Adipose tissue (tissue), 3 donors: ENCODE measurements around the gene THSD4. TPM values are rescaled to one million over a fixed set of nuclear protein-coding genes. Genes with fewer than 3 reads are reported as not detected.

ENCODE experiments used
- H3K27ac ChIP-seq: one replicate; pipeline ENCODE4 v1.5.1; 2013; ENCODE audit warnings: low read depth, low read length
- WGBS, 3 donors: extraction: QIAGEN DNeasy Blood & Tissue Kit; methylation state at CpG; one replicate each; pipeline ENCODE4 v1.1.7; 2013; 5-methylcytosine and 5-hydroxymethylcytosine counted together
- polyA plus RNA-seq, 3 donors: library from polyadenylated mRNA; stranded (reverse); fragments of 200-250 nt; gene quantifications; one replicate each; pipeline ENCODE4 v1.2.3, GENCODE V29; 2013
- donor health status: healthy with polysubstance abuse.
- donor health status: Bipolar disorder and iron deficiency.
- donor health status: healthy.

The THSD4 gene
- polyA plus RNA-seq, 3 donors, result 1.6 to 3.1 (median 2.4) TPM

DNA sequence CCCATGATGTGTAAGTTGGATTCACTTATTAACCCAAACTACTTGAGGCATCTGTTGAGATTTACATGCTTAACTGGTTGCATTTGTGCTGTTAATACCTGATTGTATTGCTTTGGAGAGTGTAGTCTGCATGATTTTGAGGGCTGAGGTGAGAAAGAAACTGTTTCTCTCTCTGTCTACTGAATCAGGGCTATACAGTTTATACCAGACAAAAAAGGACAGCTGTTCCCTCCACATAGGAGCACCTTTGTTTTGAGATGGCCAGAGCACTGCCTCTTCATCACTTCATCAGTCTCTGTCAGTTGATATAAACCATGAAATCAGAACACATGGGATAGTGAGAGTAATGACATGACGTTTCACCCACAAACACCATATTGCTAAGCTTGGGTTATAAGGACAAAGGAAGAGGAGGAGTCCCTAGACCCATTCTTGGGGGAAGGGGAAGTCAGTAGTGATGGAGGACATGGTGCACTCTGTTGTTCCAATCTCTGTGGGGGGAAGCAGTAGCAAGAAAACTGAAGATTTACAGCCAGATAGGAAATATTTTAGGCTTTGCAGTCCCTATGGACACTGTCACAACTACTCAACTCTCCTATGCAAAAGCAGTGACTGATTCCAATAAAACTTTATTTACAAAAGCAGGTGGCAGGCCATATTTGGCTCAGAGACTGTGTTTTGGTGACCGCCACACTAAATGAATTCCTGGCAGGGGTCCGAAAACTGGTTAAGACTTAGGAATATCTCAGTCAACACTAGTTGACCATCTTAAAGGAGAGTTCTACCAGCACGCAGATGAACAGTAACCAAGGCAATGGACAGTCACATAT is 571.2 kb downstream of the THSD4 start:
- WGBS, 3 donors, result 79 to 93% (median 92%) methylated on average over 4 of the region's 4 CpGs
- no peak overlapping the region for H3K27ac ChIP-seq

DNA sequence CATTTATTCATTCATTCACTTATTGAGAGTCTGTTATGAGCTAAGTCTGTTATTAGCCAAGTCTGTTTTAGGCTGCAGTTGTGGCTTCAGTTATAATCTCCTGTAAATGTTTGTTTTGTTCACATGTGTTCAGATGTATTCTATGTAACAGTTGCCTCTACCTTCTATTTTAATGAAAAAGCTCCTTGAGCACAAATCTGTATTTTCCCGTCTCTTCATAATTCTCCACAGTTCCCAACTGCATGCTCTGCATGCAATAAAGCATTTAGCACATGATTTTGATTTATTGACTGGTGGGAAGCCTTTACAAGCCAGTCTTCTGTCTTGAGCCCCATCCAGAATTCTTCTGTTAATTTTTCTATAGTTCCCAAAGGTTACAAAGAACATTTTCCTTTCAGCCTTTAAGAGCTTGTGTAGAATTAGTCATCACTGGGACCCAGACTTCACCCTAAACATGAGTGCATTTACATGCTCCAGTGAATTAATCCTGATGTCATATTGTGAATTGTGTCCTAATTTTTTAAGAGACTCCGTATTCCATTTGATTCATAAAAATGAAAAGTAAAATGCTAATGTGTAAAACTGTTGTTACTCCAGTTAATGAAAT is 572.7 kb downstream of the THSD4 start:
- 69 to 84% (median 75%) methylated on average over 2 of the region's 2 CpGs for WGBS, 3 donors
- H3K27ac ChIP-seq, result no peak overlapping the region

DNA sequence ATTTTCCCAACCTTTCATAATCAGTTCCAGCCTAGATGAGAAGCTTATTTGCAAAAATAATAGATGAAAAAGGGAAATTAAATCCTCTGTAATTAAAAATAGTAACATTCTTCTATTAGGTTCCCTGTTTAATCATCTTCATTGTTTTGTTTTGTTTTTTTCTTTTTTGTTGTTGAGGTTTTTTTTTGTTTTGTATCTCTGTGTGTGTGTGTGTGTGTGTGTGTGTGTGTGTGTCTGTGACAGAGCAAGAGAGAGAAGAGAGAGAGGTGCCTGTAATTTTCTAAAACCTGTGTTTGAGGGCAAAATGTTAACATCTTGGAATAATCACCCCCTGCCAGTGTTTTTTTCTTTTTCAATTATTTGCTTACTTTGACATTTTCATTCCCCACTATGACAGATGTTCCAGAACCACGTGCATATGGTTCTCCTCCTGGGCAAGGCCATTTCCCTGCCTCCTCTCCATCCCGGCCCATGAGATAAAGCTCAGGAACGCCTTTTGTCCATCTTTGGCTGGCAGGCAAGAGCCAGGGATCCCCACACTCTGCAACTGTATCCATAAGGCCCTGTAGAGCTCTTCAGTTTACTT is 573.3 kb downstream of the THSD4 start:
- no peak overlapping the region for H3K27ac ChIP-seq
- WGBS, 3 donors, result 36 to 76% (median 71%) methylated on average over 3 of the region's 3 CpGs

DNA sequence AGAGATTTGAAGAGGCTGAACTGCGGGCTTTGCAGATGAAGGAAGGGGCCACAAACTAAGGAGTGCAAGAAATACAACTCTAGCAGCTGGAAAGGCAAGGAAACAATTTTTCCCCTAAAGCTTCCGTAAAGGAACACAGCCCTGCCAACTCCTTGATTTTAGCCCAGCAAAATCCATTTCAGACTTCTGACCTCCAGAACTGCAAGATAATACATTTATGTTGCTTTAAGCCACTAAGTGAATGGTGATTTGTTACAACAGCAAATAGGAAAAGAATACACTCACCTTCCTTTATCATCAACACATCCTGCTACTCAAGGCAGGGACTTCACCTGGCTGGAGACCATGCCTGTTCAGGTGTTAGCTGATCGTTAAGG is 575.8 kb downstream of the THSD4 start:
- H3K27ac ChIP-seq, result no peak overlapping the region
- 71 to 75% (median 75%) methylated on average over 3 of the region's 3 CpGs for WGBS, 3 donors

DNA sequence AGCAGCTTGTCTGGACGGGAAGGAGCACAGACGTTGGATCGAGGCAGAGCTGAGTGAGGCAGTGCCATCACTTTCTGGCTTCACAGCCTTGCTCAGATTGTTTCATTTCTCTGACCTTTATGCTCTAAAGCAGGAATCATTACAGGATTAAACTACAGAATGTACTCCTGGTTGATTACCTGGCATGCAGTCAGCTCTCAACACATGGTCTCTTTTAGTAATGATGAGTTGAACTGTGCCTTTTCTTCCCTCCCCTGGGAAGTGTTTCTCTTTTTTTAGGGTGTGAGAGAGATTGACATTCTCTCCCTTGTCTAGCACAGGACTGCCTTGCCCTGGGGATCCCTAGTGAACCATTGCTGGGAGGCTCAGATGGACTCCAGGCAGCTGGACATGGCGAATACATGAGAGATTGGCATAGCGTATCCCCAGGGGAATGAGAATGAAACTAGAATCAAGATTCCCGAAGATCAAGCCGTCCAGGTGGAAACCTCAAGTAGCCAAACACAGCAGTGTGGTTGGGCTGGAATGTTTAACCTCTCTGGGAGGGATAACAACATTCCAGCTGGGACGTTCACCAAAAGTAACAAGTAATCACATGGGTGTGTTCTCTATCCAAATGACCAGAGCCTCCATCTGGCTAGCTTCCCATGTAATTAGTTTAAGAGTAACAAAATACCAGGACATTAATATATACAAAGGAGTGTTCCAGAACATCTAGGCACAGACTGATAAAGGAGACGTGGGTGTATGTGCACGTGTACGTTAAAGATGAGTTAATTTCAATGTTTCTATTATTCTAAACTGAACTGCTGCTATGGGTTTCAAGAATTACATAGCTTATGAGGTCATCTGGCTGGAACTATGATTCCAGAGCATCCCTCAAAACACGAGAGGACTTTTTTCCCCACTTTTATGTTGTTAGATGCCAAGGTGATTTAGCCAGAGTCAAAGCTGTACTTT is 576.5 kb downstream of the THSD4 start:
- H3K27ac ChIP-seq, result no peak overlapping the region
- 41 to 48% (median 45%) methylated on average over 12 of the region's 12 CpGs for WGBS, 3 donors

DNA sequence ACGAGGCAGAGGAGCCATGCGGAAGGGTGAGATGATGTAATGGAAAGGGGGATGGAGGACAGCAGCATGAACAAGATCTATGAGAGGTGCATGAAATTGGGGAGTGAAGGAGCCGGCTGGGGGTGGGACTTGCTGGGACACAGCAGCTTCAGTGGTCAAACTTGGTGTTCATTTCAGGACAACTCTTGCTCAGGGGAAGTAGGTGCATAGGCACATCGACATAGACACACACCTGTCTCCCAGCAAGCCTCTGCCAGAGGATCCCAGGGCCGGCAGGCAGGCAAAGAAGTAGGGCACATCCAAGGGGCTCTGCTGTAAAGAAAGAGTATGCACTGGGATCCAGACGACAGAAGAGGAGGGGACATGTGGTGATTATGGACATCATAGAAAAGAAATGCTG is 582.0 kb downstream of the THSD4 start:
- H3K27ac ChIP-seq, result no peak overlapping the region
- WGBS, 3 donors, result 73 to 86% (median 83%) methylated on average over 6 of the region's 6 CpGs

DNA sequence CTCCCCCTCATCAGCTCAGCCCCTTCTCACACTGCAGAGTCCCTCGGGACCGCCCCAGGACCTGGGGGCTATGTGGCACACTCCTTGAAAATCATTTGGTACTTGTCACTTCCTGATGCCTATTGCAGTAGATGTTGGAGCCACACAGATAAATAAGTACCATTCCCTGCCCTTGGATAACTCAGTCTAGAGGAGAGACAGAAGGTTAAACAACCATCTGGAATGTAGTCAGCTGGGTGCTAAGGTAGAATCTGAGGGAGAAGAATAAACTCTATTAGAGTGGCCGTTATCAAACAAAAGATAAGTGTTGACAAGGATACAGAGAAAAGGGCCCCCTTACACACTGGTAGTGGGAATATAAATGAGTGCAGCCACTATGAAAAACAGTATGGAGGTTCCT is 582.8 kb downstream of the THSD4 start:
- H3K27ac ChIP-seq, result no peak overlapping the region
- WGBS, 3 donors, result 58 to 78% (median 77%) methylated on average over 3 of the region's 3 CpGs

DNA sequence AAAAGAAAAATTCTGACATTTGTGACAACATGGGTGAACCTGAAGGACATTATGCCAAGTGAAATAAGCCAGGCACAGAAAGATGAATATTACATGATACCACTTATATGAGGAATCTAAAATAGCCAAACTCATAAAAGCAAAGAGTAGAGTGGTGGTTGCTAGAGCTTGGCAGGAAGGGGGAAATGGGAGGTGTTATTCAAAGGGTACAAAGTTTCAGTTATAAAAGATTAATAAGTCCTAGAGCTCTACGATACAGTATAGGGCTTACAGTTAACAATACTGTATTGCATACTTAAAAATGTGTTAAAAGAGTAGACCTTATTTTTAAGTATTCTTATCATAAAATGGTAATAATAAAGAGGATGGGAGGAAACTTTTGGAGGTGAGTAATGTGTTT is 583.5 kb downstream of the THSD4 start:
- WGBS, 3 donors, result 82 to 100% (median 97%) methylated on average over 1 of the region's 1 CpG
- no peak overlapping the region for H3K27ac ChIP-seq

DNA sequence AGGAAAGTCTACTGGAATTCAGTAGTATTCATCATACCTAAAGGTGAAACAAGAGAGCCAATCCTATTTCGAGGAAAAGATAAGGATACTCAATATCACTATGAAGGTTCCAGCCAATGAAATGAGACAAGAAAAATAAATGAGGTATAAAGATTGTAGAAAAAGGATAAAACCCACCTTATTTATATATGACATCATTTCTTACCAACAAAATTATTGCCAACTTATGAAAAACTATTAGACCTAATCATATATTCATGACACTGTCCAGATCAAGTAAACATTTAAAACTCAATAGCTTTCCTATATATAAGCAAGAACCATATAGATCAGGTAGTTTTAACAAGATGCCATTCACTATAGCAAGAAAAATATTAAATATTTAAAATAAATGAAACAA is 584.7 kb downstream of the THSD4 start:
- WGBS, 3 donors, result 81 to 95% (median 82%) methylated on average over 1 of the region's 1 CpG
- H3K27ac ChIP-seq, result no peak overlapping the region

DNA sequence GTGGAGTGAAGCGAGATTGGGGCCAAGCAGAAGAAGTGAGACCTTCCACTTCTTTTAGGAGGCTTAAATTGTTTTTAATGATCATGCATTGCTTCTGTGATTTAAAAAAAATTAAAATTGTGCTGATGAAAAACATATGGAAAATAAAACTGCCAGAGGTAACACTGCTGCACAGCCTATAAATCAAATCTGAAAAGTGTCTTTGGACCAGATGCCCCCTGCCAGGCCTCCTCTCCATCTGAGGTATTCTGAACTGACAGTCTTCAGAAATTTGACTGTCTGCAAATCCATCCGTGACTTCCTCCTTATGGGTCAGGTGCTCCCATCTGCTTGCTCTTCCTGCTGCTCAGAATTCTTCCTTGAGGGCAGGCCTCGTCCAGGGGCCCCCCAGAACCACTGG is 586.5 kb downstream of the THSD4 start:
- no peak overlapping the region for H3K27ac ChIP-seq
- WGBS, 3 donors, result 67 to 79% (median 71%) methylated on average over 3 of the region's 3 CpGs

DNA sequence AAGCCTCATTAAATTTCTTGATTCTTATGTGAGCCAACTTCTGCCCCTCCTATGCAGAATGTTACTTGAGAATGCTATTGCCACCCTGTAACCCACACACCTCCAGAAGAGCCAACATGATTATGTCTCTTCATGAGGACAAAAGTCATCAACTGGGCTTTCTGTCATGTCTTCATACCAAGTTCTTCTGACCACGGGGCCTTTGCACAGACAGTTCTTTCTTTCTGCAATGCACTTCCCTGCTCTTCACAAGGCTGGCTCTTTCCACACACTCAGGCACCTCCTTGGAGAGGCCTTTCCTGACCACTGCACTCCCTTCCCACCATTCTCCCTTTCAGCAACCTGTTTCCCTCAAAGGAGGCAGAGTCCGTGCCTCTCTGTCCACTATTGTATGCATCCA is 587.2 kb downstream of the THSD4 start:
- no peak overlapping the region for H3K27ac ChIP-seq
- WGBS, 3 donors, result 92 to 97% (median 94%) methylated on average over 2 of the region's 2 CpGs

DNA sequence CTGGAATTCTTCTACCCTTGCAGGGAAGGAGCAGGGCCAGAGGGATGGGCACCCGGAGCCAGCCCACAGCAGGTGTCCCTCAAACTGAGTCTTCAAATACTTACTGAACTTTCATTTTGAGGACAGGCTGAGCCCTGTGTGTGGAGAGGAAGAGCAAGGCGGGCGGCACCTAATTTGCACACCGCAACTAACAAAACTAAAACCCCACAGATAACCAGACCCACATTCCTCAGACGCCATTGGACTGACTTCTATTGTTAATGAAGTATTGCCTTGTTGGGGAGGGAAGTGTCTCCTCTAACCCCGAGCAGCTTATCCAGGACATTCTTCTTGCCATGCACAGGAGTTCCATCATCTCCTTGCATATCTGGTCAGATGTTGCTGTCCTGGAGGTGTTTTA is 589.9 kb downstream of the THSD4 start:
- WGBS, 3 donors, result 70 to 87% (median 85%) methylated on average over 6 of the region's 6 CpGs

DNA sequence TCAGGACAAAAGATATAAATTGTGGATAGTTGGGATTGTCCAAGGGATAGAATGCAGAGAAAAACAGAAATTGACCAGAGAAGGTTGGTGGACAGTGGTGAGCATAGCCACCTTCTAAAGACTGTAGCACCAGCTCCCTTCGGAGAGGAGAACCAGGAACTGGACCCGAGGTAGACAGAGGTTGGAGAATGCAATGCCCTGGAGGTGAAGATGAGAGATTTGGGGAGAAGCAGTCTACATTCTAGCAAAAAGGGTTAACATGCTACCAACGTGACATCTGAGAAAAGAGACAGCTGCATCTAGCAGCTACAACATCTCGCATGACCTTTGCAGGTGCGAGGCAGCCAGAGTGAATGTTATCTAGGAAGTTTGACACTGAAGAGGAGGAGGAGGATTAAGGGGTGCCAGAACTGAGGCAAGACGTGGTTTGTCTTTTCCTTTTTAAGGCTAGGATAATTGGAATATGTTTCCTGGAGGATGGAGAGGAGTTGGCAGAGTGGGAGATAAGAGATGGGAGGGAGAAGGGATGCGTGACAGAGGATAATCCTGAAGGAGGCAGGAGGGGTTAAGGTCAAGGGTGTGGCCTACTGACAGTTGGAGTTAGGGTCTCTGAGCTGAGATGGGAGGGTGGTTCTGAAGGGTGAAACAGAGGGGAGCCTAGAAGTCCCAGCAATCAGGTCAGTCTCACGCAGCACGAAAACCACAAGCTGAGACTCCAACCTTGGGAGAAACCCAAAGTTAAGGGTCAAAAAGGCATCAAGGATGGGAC is 591.4 kb downstream of the THSD4 start:
- H3K27ac ChIP-seq, result no peak overlapping the region
- WGBS, 3 donors, result 60 to 71% (median 62%) methylated on average over 9 of the region's 9 CpGs

More for the DNA sequence above, 589.9 kb downstream of the THSD4 start:
- no peak overlapping the region for H3K27ac ChIP-seq

DNA sequence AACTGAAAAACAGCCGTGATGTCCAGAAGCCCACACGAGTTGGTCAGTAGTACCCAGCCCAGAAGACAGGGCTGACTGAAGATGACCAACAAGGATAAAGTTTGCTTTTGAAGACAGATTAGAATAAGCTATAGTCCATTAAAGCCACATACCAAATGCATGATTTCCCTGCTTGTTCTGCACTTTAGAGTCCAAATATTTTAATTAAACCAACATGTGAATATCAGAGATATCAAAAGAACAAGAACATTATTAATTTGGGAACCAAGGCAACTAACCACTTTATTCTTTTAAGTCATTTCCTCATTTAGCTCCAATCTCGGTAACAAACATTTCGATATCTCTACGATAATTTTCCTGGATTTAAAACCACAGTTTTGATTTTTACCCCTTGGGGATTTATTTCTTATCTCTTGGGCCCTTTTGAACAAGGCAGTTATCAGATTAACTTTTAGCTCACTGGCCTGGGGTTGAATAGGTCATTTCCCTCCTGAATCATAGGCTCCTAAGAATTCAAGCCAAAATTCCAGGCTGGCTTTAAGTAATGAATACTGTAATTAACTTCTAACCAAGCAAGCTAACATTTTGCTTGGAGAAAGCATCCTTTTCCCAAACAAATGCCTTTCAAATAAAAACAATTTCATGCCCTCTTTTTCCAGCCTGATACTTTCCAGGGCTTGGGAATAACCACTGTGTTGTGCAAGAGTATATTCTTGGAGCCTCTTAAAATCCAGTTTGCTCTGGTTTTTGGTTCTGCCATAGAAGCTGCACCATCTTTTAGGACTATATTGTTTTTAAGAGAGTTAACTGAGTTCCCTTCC is 592.2 kb downstream of the THSD4 start:
- 33 to 53% (median 44%) methylated on average over 5 of the region's 5 CpGs for WGBS, 3 donors
- no peak overlapping the region for H3K27ac ChIP-seq

DNA sequence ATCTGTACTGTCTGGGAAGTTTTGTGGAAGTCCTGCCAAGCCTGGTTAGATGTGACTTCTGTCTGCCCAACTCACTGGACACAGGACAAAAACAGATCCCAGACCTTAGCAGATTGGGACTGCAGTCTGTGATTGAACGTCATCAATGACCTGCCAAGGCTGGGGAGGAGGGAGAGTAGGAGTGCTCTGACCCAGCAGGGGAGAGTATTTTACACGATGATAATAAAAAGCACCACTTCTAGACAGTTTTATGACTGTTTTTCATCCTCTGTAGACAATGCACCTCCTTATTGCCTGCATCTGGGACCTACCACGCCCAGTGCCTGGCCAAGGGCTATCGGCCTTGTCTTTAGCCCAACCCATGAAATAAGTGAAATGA is 592.8 kb downstream of the THSD4 start:
- WGBS, 3 donors, result 37 to 57% (median 41%) methylated on average over 4 of the region's 4 CpGs
- no peak overlapping the region for H3K27ac ChIP-seq

DNA sequence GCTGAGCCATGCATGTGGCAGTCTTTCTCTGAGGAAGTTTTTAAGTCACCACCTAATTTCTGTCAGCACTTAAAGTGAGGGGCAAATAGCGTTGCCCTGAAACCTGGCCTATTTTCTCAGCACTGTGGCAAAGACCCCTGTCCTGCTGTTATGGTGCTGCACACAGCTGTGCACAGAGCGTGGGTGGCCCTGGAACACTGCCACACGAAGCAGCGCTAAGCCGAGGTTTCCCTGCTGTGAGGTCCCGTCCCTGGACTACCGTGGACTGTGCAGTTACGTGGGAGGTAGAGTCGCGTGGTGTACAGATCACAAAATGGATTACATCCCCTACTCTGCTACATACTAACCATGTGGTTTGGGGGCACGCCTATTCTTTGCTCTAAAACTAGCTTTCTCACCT is 593.5 kb downstream of the THSD4 start:
- WGBS, 3 donors, result 71 to 77% (median 73%) methylated on average over 11 of the region's 11 CpGs
- H3K27ac ChIP-seq, result no peak overlapping the region

DNA sequence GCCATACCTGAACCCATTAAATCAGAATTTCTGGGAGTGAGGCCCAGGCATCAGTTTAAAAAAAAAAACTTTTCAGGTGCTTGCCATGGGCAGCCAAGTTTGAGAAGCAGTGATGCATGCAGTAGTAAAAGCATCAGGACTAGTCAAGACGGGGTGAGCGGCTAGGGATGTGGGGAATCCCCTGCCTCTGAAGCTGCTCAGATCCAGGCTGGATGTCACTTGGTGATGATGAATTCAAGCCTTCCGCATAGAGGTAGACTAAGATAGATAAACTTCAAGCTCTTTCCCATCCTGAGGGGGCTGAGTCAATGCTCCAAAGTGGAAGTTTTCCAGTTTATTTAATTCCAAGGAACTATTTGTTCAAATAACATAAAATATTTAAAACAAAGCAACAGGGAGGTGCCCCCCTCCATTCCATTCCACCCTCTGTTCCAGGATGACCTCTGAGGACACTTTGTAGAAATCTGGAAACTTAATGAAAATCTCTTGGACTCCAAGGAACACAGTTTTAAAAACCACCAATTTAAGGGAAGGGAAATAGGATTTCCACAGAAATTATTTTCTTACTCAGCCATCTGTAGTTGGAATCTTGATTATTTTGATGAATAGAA is 594.6 kb downstream of the THSD4 start:
- 66 to 85% (median 74%) methylated on average over 3 of the region's 3 CpGs for WGBS, 3 donors
- no peak overlapping the region for H3K27ac ChIP-seq
